Parathyroid adenoma (tissue), 2 donors: ENCODE results near the gene LETM1.

Source experiments
- H2AFZ ChIP-seq: fragments of 300-600 bp; sonication (generic); one replicate; pipeline ENCODE4 v1.7.0; 2017; ENCODE audit warnings: antibody characterized with exemption, mild to moderate bottlenecking
- H3K27ac ChIP-seq: fragments of 300-600 bp; sonication (generic); one replicate; pipeline ENCODE4 v1.7.0; 2017
- H3K27me3 ChIP-seq: fragments of 300-600 bp; sonication (generic); one replicate; pipeline ENCODE4 v1.7.0; 2017; ENCODE audit warnings: low read length; ENCODE audit not compliant: control insufficient read depth, insufficient read depth
- H3K36me3 ChIP-seq: fragments of 300-600 bp; sonication (generic); one replicate; pipeline ENCODE4 v1.7.0; 2017; ENCODE audit warnings: low read length; ENCODE audit not compliant: control insufficient read depth, insufficient read depth
- H3K4me1 ChIP-seq: fragments of 300-600 bp; sonication (generic); one replicate; pipeline ENCODE4 v1.7.0; 2017; ENCODE audit warnings: control low read depth
- H3K4me2 ChIP-seq: fragments of 300-600 bp; sonication (generic); one replicate; pipeline ENCODE4 v1.7.0; 2017; ENCODE audit warnings: low read length
- H3K4me3 ChIP-seq: fragments of 300-600 bp; sonication (generic); one replicate; pipeline ENCODE4 v1.7.0; 2017; ENCODE audit warnings: low read depth, low read length
- H3K79me2 ChIP-seq: fragments of 300-600 bp; sonication (generic); one replicate; pipeline ENCODE4 v1.7.0; 2017; ENCODE audit warnings: control low read depth
- H3K9ac ChIP-seq: fragments of 300-600 bp; sonication (generic); one replicate; pipeline ENCODE4 v1.7.0; 2017; ENCODE audit warnings: mild to moderate bottlenecking
- H3K9me3 ChIP-seq: fragments of 300-600 bp; sonication (generic); one replicate; pipeline ENCODE4 v1.7.0; 2017; ENCODE audit warnings: low read length; ENCODE audit not compliant: control insufficient read depth
- CTCF ChIP-seq: fragments of 300-600 bp; sonication (generic); IDR thresholded peaks from one replicate; pipeline ENCODE4 v1.7.0; 2017; ENCODE audit warnings: antibody characterized with exemption, mild to moderate bottlenecking
- donor health status: primary hyperparathyroidism.

LETM1 gene

GRCh38 chr4:1779588-1780382 is 76.2 kb downstream of the LETM1 start:
- no peak overlapping the region for H3K27ac ChIP-seq
- H3K4me1 ChIP-seq = no peaks in the 10 kb centered on the region
- no peak overlapping the region for H3K9ac ChIP-seq

GRCh38 chr4:1778642-1779392 is 77.1 kb downstream of the LETM1 start:
- no peaks in the 10 kb centered on the region for H3K36me3 ChIP-seq
- TF ChIP-seq CTCF = no peak
- no peak overlapping the region for H3K9ac ChIP-seq
- H3K4me3 ChIP-seq = no peak overlapping the region
- no peak overlapping the region for H3K27ac ChIP-seq
- no peaks in the 10 kb centered on the region for H3K9me3 ChIP-seq
- no peak overlapping the region for H2AFZ ChIP-seq
- H3K27me3 ChIP-seq = no peaks in the 10 kb centered on the region
- H3K4me1 ChIP-seq = no peaks in the 10 kb centered on the region
- H3K4me2 ChIP-seq = no peak overlapping the region
- no peaks in the 10 kb centered on the region for H3K79me2 ChIP-seq

More at GRCh38 chr4:1779588-1780382, 76.2 kb downstream of the LETM1 start:
- H2AFZ ChIP-seq = no peak overlapping the region
- H3K4me2 ChIP-seq = no peak overlapping the region
- no peaks in the 10 kb centered on the region for H3K79me2 ChIP-seq
- no peaks in the 10 kb centered on the region for H3K27me3 ChIP-seq
- no peaks in the 10 kb centered on the region for H3K36me3 ChIP-seq
- TF ChIP-seq CTCF = no peak
- no peak overlapping the region for H3K4me3 ChIP-seq
- H3K9me3 ChIP-seq = no peaks in the 10 kb centered on the region

- no peaks in the 10 kb centered on the region for H3K36me3 ChIP-seq
- no peaks in the 10 kb centered on the region for H3K27me3 ChIP-seq
- H3K9me3 ChIP-seq = no peaks in the 10 kb centered on the region
- no peak for TF ChIP-seq CTCF
- H3K4me3 ChIP-seq = no peak overlapping the region
- H3K79me2 ChIP-seq = no peaks in the 10 kb centered on the region
- no peak overlapping the region for H3K4me2 ChIP-seq
- no peak overlapping the region for H3K27ac ChIP-seq
- H3K4me1 ChIP-seq = no peaks in the 10 kb centered on the region
- H3K9ac ChIP-seq = no peak overlapping the region
- H2AFZ ChIP-seq = no peak overlapping the region
Measured at GRCh38 chr4:1777822-1778641, 77.9 kb downstream of the LETM1 start.

GRCh38 chr4:1776521-1777161 is 79.3 kb downstream of the LETM1 start:
- H3K4me2 ChIP-seq = no peak overlapping the region
- H3K27me3 ChIP-seq = no peaks in the 10 kb centered on the region
- H3K9ac ChIP-seq = no peak overlapping the region
- peaks cover 2% of the 10 kb centered on the region for H3K4me1 ChIP-seq
- no peak overlapping the region for H2AFZ ChIP-seq
- TF ChIP-seq CTCF = no peak
- H3K9me3 ChIP-seq = no peaks in the 10 kb centered on the region
- no peak overlapping the region for H3K4me3 ChIP-seq
- H3K36me3 ChIP-seq = no peaks in the 10 kb centered on the region
- no peaks in the 10 kb centered on the region for H3K79me2 ChIP-seq
- H3K27ac ChIP-seq = no peak overlapping the region
